HEK293 (cell line): ENCODE data around the gene SLC9C1.

Source experiments
- GFI1B ChIP-seq: fragments of 450-650 bp; formaldehyde crosslinking; IDR thresholded peaks from 2 replicates; pipeline ENCODE4 v1.5.1; 2016; ENCODE audit warnings: missing biosample characterization, missing genetic modification characterization
- GLI2 ChIP-seq: fragments of 450-650 bp; formaldehyde crosslinking; IDR thresholded peaks from 2 replicates; pipeline ENCODE4; 2017; ENCODE audit warnings: missing biosample characterization, missing genetic modification characterization, low read depth, borderline replicate concordance
- IKZF3 ChIP-seq: fragments of 450-650 bp; IDR thresholded peaks from 2 replicates; pipeline ENCODE4 v1.5.0; 2018; ENCODE audit warnings: missing biosample characterization, mild to moderate bottlenecking, missing genetic modification characterization, moderate library complexity
- KLF9 ChIP-seq: fragments of 450-650 bp; formaldehyde crosslinking; IDR thresholded peaks from 2 replicates; pipeline ENCODE4 v1.5.1; 2016; ENCODE audit warnings: missing biosample characterization, missing genetic modification characterization, low read depth
- PRDM1 ChIP-seq: fragments of 450-650 bp; formaldehyde crosslinking; IDR thresholded peaks from 2 replicates; pipeline ENCODE4; 2016; ENCODE audit warnings: missing biosample characterization, missing genetic modification characterization
- REPIN1 ChIP-seq: fragments of 450-650 bp; formaldehyde crosslinking; IDR thresholded peaks from 2 replicates; pipeline ENCODE4 v1.5.1; 2017; ENCODE audit warnings: missing biosample characterization, missing genetic modification characterization, low read depth
- SCRT1 ChIP-seq: fragments of 450-650 bp; formaldehyde crosslinking; IDR thresholded peaks from 2 replicates; pipeline ENCODE4 v1.5.1; 2016; ENCODE audit warnings: missing biosample characterization, missing genetic modification characterization, borderline replicate concordance
- SP7 ChIP-seq: fragments of 450-650 bp; formaldehyde crosslinking; IDR thresholded peaks from 2 replicates; pipeline ENCODE4 v1.5.1; 2016; ENCODE audit warnings: missing biosample characterization, missing genetic modification characterization
- TRIM28 ChIP-seq: IDR thresholded peaks from 2 replicates; pipeline ENCODE4 v1.6.1; 2011; ENCODE audit warnings: low read length, control low read depth, borderline replicate concordance
- ZBTB21 ChIP-seq: fragments of 450-650 bp; formaldehyde crosslinking; IDR thresholded peaks from 2 replicates; pipeline ENCODE4 v1.5.1; 2017; ENCODE audit warnings: missing biosample characterization, missing genetic modification characterization
- ZFP69B ChIP-seq: fragments of 450-650 bp; formaldehyde crosslinking; IDR thresholded peaks from 2 replicates; pipeline ENCODE4 v1.5.1; 2016; ENCODE audit warnings: missing biosample characterization, missing genetic modification characterization
- ZNF19 ChIP-seq: fragments of 450-650 bp; formaldehyde crosslinking; IDR thresholded peaks from 2 replicates; pipeline ENCODE4; 2016; ENCODE audit warnings: missing biosample characterization, missing genetic modification characterization, low read depth
- ZNF341 ChIP-seq: fragments of 450-650 bp; formaldehyde crosslinking; IDR thresholded peaks from 2 replicates; pipeline ENCODE4; 2016; ENCODE audit warnings: low read depth, missing biosample characterization, missing genetic modification characterization
- ZNF473 ChIP-seq: fragments of 450-650 bp; formaldehyde crosslinking; IDR thresholded peaks from 2 replicates; pipeline ENCODE4 v1.5.1; 2017; ENCODE audit warnings: missing biosample characterization, missing genetic modification characterization
- ZNF513 ChIP-seq: fragments of 450-650 bp; IDR thresholded peaks from 2 replicates; pipeline ENCODE4 v1.5.1; 2018; ENCODE audit warnings: missing biosample characterization, missing genetic modification characterization
- ZNF558 ChIP-seq: fragments of 450-650 bp; formaldehyde crosslinking; IDR thresholded peaks from 2 replicates; pipeline ENCODE4 v1.5.1; 2016; ENCODE audit warnings: missing biosample characterization, missing genetic modification characterization
- ZNF560 ChIP-seq: fragments of 450-650 bp; formaldehyde crosslinking; IDR thresholded peaks from 2 replicates; pipeline ENCODE4 v1.5.1; 2017; ENCODE audit warnings: missing biosample characterization, missing genetic modification characterization, borderline replicate concordance
- ZNF624 ChIP-seq: fragments of 450-650 bp; formaldehyde crosslinking; IDR thresholded peaks from 2 replicates; pipeline ENCODE4 v1.5.1; 2017; ENCODE audit warnings: missing biosample characterization, missing genetic modification characterization
- ZNF629 ChIP-seq: fragments of 450-650 bp; formaldehyde crosslinking; IDR thresholded peaks from 2 replicates; pipeline ENCODE4 v1.5.1; 2017; ENCODE audit warnings: missing biosample characterization, missing genetic modification characterization
- ZNF660 ChIP-seq: fragments of 450-650 bp; IDR thresholded peaks from 2 replicates; pipeline ENCODE4 v1.5.1; 2018; ENCODE audit warnings: missing biosample characterization, mild to moderate bottlenecking, missing genetic modification characterization
- ZNF692 ChIP-seq: fragments of 450-650 bp; formaldehyde crosslinking; IDR thresholded peaks from 2 replicates; pipeline ENCODE4 v1.5.1; 2016; ENCODE audit warnings: missing biosample characterization, missing genetic modification characterization
- ZNF747 ChIP-seq: fragments of 450-650 bp; formaldehyde crosslinking; IDR thresholded peaks from 2 replicates; pipeline ENCODE4 v1.5.1; 2016; ENCODE audit warnings: missing biosample characterization, missing genetic modification characterization
- ZNF791 ChIP-seq: fragments of 450-650 bp; formaldehyde crosslinking; IDR thresholded peaks from 2 replicates; pipeline ENCODE4 v1.5.1; 2016; ENCODE audit warnings: missing biosample characterization, missing genetic modification characterization
- ZXDB ChIP-seq: fragments of 450-650 bp; formaldehyde crosslinking; IDR thresholded peaks from 2 replicates; pipeline ENCODE4 v1.5.1; 2016; ENCODE audit warnings: missing biosample characterization, missing genetic modification characterization
- TF ChIP-seq, protein P1 (sequence below): fragments of 450-650 bp; formaldehyde crosslinking; conservative IDR thresholded peaks from 2 replicates; pipeline ENCODE4 v1.5.1; 2016; ENCODE audit warnings: low read depth, missing biosample characterization, missing genetic modification characterization
- TF ChIP-seq, protein P2 (sequence below): fragments of 450-650 bp; formaldehyde crosslinking; IDR thresholded peaks from 2 replicates; pipeline ENCODE4 v1.5.1; 2016; ENCODE audit warnings: missing biosample characterization, missing genetic modification characterization
- TF ChIP-seq, protein P3 (sequence below): fragments of 450-650 bp; formaldehyde crosslinking; optimal IDR thresholded peaks from 2 replicates; pipeline ENCODE3; 2016; ENCODE audit warnings: missing biosample characterization, mild to moderate bottlenecking, missing genetic modification characterization
- TF ChIP-seq, protein P4 (sequence below): fragments of 450-650 bp; formaldehyde crosslinking; IDR thresholded peaks from 2 replicates; pipeline ENCODE4 v1.5.1; 2017; ENCODE audit warnings: missing biosample characterization, mild to moderate bottlenecking, missing genetic modification characterization, moderate library complexity
- TF ChIP-seq, protein P5 (sequence below): fragments of 450-650 bp; formaldehyde crosslinking; IDR thresholded peaks from 2 replicates; pipeline ENCODE4 v1.5.1; 2016; ENCODE audit warnings: missing biosample characterization, missing genetic modification characterization

SLC9C1 gene

DNA sequence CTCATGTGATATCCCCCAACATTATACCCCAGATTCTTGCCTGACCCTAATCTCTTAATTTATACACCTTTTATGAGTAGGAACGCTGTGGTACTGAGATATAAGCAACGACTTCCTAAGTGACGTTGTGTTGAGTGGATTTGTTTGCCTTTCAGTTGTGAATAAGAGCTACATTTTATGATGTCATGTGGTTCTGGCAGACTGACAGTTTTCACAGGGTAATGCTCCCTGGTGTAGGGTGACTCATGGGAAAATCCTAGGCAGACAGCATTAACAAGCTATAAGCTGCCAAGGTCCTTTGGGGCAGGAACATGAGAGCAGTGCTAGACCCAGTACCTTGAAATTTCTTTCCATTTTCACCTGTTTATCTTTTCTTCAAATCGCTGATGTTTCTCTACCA is 196.6 kb downstream of the SLC9C1 start (continued):
- peak; percentile 39; the same call in 1 of the 2 replicates for TF ChIP-seq ZNF692 (tag by site-specific recombination)
- TF ChIP-seq, protein P1, sequence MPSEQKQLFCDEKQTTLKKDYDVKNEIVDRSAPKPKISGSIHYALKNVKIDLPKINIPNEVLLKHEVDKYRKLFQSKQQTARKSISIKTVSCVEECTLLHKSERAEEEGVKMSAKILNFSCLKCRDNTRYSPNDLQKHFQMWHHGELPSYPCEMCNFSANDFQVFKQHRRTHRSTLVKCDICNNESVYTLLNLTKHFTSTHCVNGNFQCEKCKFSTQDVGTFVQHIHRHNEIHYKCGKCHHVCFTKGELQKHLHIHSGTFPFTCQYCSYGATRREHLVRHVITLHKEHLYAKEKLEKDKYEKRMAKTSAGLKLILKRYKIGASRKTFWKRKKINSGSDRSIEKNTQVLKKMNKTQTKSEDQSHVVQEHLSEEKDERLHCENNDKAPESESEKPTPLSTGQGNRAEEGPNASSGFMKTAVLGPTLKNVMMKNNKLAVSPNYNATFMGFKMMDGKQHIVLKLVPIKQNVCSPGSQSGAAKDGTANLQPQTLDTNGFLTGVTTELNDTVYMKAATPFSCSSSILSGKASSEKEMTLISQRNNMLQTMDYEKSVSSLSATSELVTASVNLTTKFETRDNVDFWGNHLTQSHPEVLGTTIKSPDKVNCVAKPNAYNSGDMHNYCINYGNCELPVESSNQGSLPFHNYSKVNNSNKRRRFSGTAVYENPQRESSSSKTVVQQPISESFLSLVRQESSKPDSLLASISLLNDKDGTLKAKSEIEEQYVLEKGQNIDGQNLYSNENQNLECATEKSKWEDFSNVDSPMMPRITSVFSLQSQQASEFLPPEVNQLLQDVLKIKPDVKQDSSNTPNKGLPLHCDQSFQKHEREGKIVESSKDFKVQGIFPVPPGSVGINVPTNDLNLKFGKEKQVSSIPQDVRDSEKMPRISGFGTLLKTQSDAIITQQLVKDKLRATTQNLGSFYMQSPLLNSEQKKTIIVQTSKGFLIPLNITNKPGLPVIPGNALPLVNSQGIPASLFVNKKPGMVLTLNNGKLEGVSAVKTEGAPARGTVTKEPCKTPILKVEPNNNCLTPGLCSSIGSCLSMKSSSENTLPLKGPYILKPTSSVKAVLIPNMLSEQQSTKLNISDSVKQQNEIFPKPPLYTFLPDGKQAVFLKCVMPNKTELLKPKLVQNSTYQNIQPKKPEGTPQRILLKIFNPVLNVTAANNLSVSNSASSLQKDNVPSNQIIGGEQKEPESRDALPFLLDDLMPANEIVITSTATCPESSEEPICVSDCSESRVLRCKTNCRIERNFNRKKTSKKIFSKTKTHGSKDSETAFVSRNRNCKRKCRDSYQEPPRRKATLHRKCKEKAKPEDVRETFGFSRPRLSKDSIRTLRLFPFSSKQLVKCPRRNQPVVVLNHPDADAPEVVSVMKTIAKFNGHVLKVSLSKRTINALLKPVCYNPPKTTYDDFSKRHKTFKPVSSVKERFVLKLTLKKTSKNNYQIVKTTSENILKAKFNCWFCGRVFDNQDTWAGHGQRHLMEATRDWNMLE (tag by site-specific recombination), result no peak
- peak; percentile 78; the same call in 1 of the 2 replicates for TF ChIP-seq TRIM28
- TF ChIP-seq, protein P2, sequence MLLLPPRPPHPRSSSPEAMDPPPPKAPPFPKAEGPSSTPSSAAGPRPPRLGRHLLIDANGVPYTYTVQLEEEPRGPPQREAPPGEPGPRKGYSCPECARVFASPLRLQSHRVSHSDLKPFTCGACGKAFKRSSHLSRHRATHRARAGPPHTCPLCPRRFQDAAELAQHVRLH (tag by site-specific recombination), result 0 out of 2 replicates have a peak, but pooled peaks have one; percentile 29
- no peak for TF ChIP-seq ZNF341 (tag by site-specific recombination)
- TF ChIP-seq, protein P3, sequence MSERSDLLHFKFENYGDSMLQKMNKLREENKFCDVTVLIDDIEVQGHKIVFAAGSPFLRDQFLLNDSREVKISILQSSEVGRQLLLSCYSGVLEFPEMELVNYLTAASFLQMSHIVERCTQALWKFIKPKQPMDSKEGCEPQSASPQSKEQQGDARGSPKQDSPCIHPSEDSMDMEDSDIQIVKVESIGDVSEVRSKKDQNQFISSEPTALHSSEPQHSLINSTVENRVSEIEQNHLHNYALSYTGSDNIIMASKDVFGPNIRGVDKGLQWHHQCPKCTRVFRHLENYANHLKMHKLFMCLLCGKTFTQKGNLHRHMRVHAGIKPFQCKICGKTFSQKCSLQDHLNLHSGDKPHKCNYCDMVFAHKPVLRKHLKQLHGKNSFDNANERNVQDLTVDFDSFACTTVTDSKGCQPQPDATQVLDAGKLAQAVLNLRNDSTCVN, result no peak
- no peak for TF ChIP-seq GLI2 (tag by site-specific recombination)
- peak; percentile 99 for TF ChIP-seq ZNF629
- 0 out of 2 replicates have a peak, but pooled peaks have one; percentile 27 for TF ChIP-seq ZNF660 (tag by site-specific recombination)
- no peak for TF ChIP-seq ZNF473 (tag by site-specific recombination)
- TF ChIP-seq ZNF747 (tag by site-specific recombination), result no peak
- peak; percentile 75 for TF ChIP-seq SP7 (tag by site-specific recombination)
- 0 out of 2 replicates have a peak, but pooled peaks have one; percentile 48 for TF ChIP-seq ZNF558 (tag by site-specific recombination)
- no peak for TF ChIP-seq SCRT1 (tag by site-specific recombination)
- TF ChIP-seq ZNF624, result no peak
- no peak for TF ChIP-seq KLF9 (tag by site-specific recombination)
- TF ChIP-seq REPIN1 (tag by site-specific recombination), result no peak
- no peak for TF ChIP-seq ZFP69B (tag by site-specific recombination)
- TF ChIP-seq ZNF791 (tag by site-specific recombination), result no peak
- TF ChIP-seq IKZF3 (tag by site-specific recombination), result peak; percentile 92
- TF ChIP-seq ZBTB21, result peak; percentile 96
- TF ChIP-seq GFI1B (tag by site-specific recombination), result no peak
- no peak for TF ChIP-seq ZNF19 (tag by site-specific recombination)
- no peak for TF ChIP-seq ZNF560 (tag by site-specific recombination)
- TF ChIP-seq, protein P4, sequence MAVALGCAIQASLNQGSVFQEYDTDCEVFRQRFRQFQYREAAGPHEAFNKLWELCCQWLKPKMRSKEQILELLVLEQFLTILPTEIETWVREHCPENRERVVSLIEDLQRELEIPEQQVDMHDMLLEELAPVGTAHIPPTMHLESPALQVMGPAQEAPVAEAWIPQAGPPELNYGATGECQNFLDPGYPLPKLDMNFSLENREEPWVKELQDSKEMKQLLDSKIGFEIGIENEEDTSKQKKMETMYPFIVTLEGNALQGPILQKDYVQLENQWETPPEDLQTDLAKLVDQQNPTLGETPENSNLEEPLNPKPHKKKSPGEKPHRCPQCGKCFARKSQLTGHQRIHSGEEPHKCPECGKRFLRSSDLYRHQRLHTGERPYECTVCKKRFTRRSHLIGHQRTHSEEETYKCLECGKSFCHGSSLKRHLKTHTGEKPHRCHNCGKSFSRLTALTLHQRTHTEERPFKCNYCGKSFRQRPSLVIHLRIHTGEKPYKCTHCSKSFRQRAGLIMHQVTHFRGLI (tag by site-specific recombination), result no peak
- peak; percentile 76 for TF ChIP-seq ZXDB (tag by site-specific recombination)
- TF ChIP-seq, protein P5, sequence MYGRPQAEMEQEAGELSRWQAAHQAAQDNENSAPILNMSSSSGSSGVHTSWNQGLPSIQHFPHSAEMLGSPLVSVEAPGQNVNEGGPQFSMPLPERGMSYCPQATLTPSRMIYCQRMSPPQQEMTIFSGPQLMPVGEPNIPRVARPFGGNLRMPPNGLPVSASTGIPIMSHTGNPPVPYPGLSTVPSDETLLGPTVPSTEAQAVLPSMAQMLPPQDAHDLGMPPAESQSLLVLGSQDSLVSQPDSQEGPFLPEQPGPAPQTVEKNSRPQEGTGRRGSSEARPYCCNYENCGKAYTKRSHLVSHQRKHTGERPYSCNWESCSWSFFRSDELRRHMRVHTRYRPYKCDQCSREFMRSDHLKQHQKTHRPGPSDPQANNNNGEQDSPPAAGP (tag by site-specific recombination), result peak; percentile 79; the same call in 1 of the 2 replicates
- 0 out of 2 replicates have a peak, but pooled peaks have one; percentile 24 for TF ChIP-seq PRDM1 (tag by site-specific recombination)
- no peak for TF ChIP-seq ZNF513 (tag by site-specific recombination)
